ENCODE measurements around the gene TREX2.

TREX2 gene

GRCh38 chrX:153440556-153441135 lies 5.2 kb downstream of the TREX2 start:
- Histone ChIP-seq H3K27me3 (ENCODE audit: insufficient read depth, poor library complexity, severe bottlenecking) (no peaks in the 10 kb centered on the region), H3K4me3 (replicated peaks; ENCODE audit: insufficient read depth, low read length) (no peak overlapping the region), H3K27ac (replicated peaks) (no peak overlapping the region)
- no peak for DNase-seq (ENCODE audit: low read depth in 1 of 2, low spot score in 1 of 2)
- TF ChIP-seq POLR2AphosphoS5 (IDR thresholded peaks at IDR 0.05; ENCODE audit: low read depth) (no peak), REST (IDR thresholded peaks at IDR 0.05; ENCODE audit: insufficient replicate concordance, low read depth) (no peak), CTCF (IDR thresholded peaks at IDR 0.05; ENCODE audit: insufficient read depth, low read length) (no peak), SPI1 (IDR thresholded peaks at IDR 0.05; ENCODE audit: borderline replicate concordance, low read depth) (no peak), GABPA (IDR thresholded peaks at IDR 0.05; ENCODE audit: low read depth) (no peak)

- DNase-seq (ENCODE audit: low read depth in 1 of 2, low spot score in 1 of 2): no peak
- no peak for TF ChIP-seq CTCF (IDR thresholded peaks at IDR 0.05; ENCODE audit: insufficient read depth, low read length)
- no peak for TF ChIP-seq GABPA (IDR thresholded peaks at IDR 0.05; ENCODE audit: low read depth)
- TF ChIP-seq REST (IDR thresholded peaks at IDR 0.05; ENCODE audit: insufficient replicate concordance, low read depth): no peak
- TF ChIP-seq SPI1 (IDR thresholded peaks at IDR 0.05; ENCODE audit: borderline replicate concordance, low read depth): no peak
- no peak for TF ChIP-seq POLR2AphosphoS5 (IDR thresholded peaks at IDR 0.05; ENCODE audit: low read depth)
- no peaks in the 10 kb centered on the region for H3K27me3 ChIP-seq (ENCODE audit: insufficient read depth, poor library complexity, severe bottlenecking)
These were observed 5.9 kb downstream of the TREX2 start for GRCh38 chrX:153439977-153440376.

GRCh38 chrX:153438532-153438931 lies 7.3 kb downstream of the TREX2 start:
- DNase-seq (ENCODE audit: low read depth in 1 of 2, low spot score in 1 of 2): peak in 1 of 2 experiments; percentile 40
- Histone ChIP-seq H3K4me3 (replicated peaks; ENCODE audit: insufficient read depth, low read length) (no peak overlapping the region), H3K27ac (replicated peaks) (no peak overlapping the region), H3K27me3 (ENCODE audit: insufficient read depth, poor library complexity, severe bottlenecking) (no peaks in the 10 kb centered on the region)
- TF ChIP-seq SPI1 (IDR thresholded peaks at IDR 0.05; ENCODE audit: borderline replicate concordance, low read depth) (no peak), GABPA (IDR thresholded peaks at IDR 0.05; ENCODE audit: low read depth) (no peak), REST (IDR thresholded peaks at IDR 0.05; ENCODE audit: insufficient replicate concordance, low read depth) (no peak), POLR2AphosphoS5 (IDR thresholded peaks at IDR 0.05; ENCODE audit: low read depth) (no peak), CTCF (IDR thresholded peaks at IDR 0.05; ENCODE audit: insufficient read depth, low read length) (no peak)

More at GRCh38 chrX:153439977-153440376, 5.9 kb downstream of the TREX2 start:
- no peak overlapping the region for H3K27ac ChIP-seq (replicated peaks)
- H3K4me3 ChIP-seq (replicated peaks; ENCODE audit: insufficient read depth, low read length): no peak overlapping the region

All from HL-60 (cell line).